Suprapubic skin (tissue), 3 donors: Measurements from ENCODE around the gene KCNG2.

ENCODE experiments used
- CTCF ChIP-seq, 2 donors: fragments of 200-600 bp in 1 of 2; fragments of 450-650 bp in 1 of 2; sonication (generic) in 1 of 2; IDR thresholded peaks; one replicate each; pipeline ENCODE4 v1.5.1; 2016 to 2019; ENCODE audit warnings: antibody characterized with exemption in 2 of 2, mild to moderate bottlenecking in 1 of 2, moderate library complexity in 1 of 2
- EP300 ChIP-seq: sonication (generic); formaldehyde crosslinking; IDR thresholded peaks from one replicate; pipeline ENCODE4 v1.6.1; 2017; ENCODE audit warnings: antibody characterized with exemption
- POLR2A ChIP-seq, 2 donors: fragments of 450-650 bp; IDR thresholded peaks; one replicate each; pipeline ENCODE4 v1.6.1; 2017; ENCODE audit warnings: antibody characterized with exemption in 2 of 2, mild to moderate bottlenecking in 2 of 2, moderate library complexity in 2 of 2

DNA sequence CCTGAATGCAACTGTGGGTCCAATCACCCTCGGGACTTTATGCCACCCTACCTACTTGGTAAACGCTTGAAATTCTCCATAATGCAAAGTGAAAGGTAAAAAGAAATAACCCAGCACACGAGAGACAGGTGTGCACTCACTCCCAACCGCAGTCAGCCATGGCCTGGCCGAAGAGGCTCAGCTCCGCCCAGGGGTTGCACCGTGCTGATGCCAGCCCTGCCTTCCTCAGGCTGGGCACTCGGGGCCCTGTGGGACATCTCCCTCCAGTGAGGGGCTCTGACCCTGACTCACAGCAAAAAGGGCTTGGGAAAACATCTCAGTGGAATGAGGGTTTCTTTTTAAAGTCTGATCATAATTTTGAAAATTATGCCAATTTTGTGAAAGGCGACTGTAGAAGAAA, 140.5 kb downstream of the KCNG2 start:
- TF ChIP-seq EP300 (no peak), CTCF (IDR thresholded peaks at IDR 0.05) (no peak), POLR2A (IDR thresholded peaks at IDR 0.05) (no peak)
